Loucy (cell line): Measurements from ENCODE around the gene PTPRO.

Experiments
- H2AFZ ChIP-seq: fragments of 200-600 bp; sonication (generic); 2 replicates; pipeline ENCODE4 v1.6.0; 2016; ENCODE audit warnings: antibody characterized with exemption, mild to moderate bottlenecking, low read length, moderate library complexity
- H3F3A ChIP-seq: fragments of 200-600 bp; 2 replicates; pipeline ENCODE4 v1.6.0; 2016; ENCODE audit warnings: antibody characterized with exemption, low read depth, mild to moderate bottlenecking
- H3K27me3 ChIP-seq: fragments of 200-600 bp; sonication (generic); 2 replicates; pipeline ENCODE4 v1.6.1; 2014; ENCODE audit warnings: low read length, mild to moderate bottlenecking; ENCODE audit not compliant: insufficient read depth, poor library complexity, severe bottlenecking
- H3K36me3 ChIP-seq: fragments of 200-600 bp; sonication (generic); 2 replicates; pipeline ENCODE4 v1.6.1; 2016; ENCODE audit warnings: low read length; ENCODE audit not compliant: insufficient read depth
- H3K4me1 ChIP-seq: fragments of 200-600 bp; sonication (generic); 2 replicates; pipeline ENCODE4 v1.5.1; 2014; ENCODE audit warnings: low read length, mild to moderate bottlenecking; ENCODE audit not compliant: insufficient read depth, poor library complexity, severe bottlenecking
- H3K4me2 ChIP-seq: fragments of 200-600 bp; sonication (generic); 2 replicates; pipeline ENCODE4 v1.6.0; 2014; ENCODE audit warnings: antibody characterized with exemption, low read length, low read depth, mild to moderate bottlenecking; ENCODE audit not compliant: poor library complexity, severe bottlenecking
- H3K4me3 ChIP-seq: fragments of 200-600 bp; sonication (generic); 2 replicates; pipeline ENCODE4 v1.5.1; 2014; ENCODE audit warnings: low read length, mild to moderate bottlenecking, mixed read lengths; ENCODE audit not compliant: poor library complexity, severe bottlenecking
- H3K79me2 ChIP-seq: fragments of 200-600 bp; sonication (generic); 2 replicates; pipeline ENCODE4 v1.6.1; 2014; ENCODE audit warnings: low read length; ENCODE audit not compliant: insufficient read depth
- H3K9ac ChIP-seq: fragments of 200-600 bp; sonication (generic); 2 replicates; pipeline ENCODE4 v1.6.0; 2014; ENCODE audit warnings: mild to moderate bottlenecking, low read depth, low read length, moderate library complexity; ENCODE audit not compliant: poor library complexity, severe bottlenecking
- H3K9me2 ChIP-seq: fragments of 200-600 bp; sonication (generic); replicated peaks from 2 replicates; pipeline ENCODE4 v1.6.1; 2016; ENCODE audit warnings: low read depth, low read length, mixed read lengths
- H3K9me3 ChIP-seq: fragments of 200-600 bp; sonication (generic); 2 replicates; pipeline ENCODE4 v1.6.1; 2014; ENCODE audit warnings: mild to moderate bottlenecking, antibody characterized with exemption, low read length, low read depth; ENCODE audit not compliant: insufficient read depth
- H4K20me1 ChIP-seq: fragments of 200-600 bp; sonication (generic); 2 replicates; pipeline ENCODE4 v1.6.0; 2014; ENCODE audit warnings: antibody characterized with exemption, low read length, mild to moderate bottlenecking; ENCODE audit not compliant: insufficient read depth, poor library complexity, severe bottlenecking
- EZH2phosphoT487 ChIP-seq: fragments of 200-600 bp; IDR thresholded peaks from 2 replicates; pipeline ENCODE4 v1.6.1; 2018; ENCODE audit warnings: antibody characterized with exemption, mild to moderate bottlenecking, moderate library complexity, borderline replicate concordance
- TF ChIP-seq, protein P1 (sequence below): fragments of 200-600 bp; sonication (generic); conservative IDR thresholded peaks from 2 replicates; pipeline ENCODE4 v1.5.1; 2014; ENCODE audit warnings: mild to moderate bottlenecking, antibody characterized with exemption, low read length

The PTPRO gene

DNA sequence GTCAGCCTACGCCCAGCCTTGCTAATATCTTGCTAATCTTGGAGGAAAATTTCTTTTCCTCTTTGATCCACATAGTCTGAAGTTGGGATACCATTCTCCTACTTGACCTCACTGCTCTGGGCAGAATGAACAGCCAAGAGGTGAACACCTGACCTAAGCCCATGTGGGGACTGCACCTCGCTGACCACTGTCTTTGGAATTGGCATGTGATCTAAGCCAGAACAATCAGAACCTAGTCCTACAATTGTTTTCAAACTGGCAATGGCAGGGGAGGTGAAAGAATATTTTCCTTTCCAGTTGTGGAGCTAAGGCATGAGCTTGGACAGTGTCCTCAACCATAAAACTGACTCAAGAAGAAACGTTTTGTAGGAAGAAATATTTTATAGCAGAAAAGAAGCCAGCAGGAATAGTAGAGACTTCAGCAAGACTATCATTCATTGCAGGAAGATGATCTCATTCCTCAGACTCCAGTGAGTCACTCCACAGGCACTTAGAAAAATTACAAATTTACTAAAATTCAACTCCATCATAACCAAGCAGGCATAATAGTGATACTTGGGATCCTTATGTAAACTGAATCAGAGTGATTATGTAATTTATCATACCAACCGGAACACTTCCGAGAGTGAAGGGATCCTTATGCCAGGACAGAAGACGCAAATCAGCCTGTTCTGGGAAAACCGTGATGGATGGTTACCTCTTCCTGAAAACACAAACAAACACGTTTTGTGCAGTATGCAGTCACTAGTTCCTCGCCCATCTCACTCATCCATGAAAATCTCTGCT lies 14.7 kb downstream of the PTPRO start:
- H3K9ac ChIP-seq, result no peak overlapping the region
- H3K4me3 ChIP-seq, result no peak overlapping the region
- no peaks in the 10 kb centered on the region for H3K4me1 ChIP-seq
- TF ChIP-seq EZH2phosphoT487, result no peak
- TF ChIP-seq, protein P1, sequence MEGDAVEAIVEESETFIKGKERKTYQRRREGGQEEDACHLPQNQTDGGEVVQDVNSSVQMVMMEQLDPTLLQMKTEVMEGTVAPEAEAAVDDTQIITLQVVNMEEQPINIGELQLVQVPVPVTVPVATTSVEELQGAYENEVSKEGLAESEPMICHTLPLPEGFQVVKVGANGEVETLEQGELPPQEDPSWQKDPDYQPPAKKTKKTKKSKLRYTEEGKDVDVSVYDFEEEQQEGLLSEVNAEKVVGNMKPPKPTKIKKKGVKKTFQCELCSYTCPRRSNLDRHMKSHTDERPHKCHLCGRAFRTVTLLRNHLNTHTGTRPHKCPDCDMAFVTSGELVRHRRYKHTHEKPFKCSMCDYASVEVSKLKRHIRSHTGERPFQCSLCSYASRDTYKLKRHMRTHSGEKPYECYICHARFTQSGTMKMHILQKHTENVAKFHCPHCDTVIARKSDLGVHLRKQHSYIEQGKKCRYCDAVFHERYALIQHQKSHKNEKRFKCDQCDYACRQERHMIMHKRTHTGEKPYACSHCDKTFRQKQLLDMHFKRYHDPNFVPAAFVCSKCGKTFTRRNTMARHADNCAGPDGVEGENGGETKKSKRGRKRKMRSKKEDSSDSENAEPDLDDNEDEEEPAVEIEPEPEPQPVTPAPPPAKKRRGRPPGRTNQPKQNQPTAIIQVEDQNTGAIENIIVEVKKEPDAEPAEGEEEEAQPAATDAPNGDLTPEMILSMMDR, result no peak
- H3K27me3 ChIP-seq, result no peaks in the 10 kb centered on the region
- H3K9me2 ChIP-seq, result no peaks in the 10 kb centered on the region
- H3K36me3 ChIP-seq, result no peaks in the 10 kb centered on the region
- no peaks in the 10 kb centered on the region for H3F3A ChIP-seq
- no peak overlapping the region for H2AFZ ChIP-seq
- H3K9me3 ChIP-seq, result no peaks in the 10 kb centered on the region
- no peaks in the 10 kb centered on the region for H4K20me1 ChIP-seq
- no peak overlapping the region for H3K4me2 ChIP-seq
- no peaks in the 10 kb centered on the region for H3K79me2 ChIP-seq

DNA sequence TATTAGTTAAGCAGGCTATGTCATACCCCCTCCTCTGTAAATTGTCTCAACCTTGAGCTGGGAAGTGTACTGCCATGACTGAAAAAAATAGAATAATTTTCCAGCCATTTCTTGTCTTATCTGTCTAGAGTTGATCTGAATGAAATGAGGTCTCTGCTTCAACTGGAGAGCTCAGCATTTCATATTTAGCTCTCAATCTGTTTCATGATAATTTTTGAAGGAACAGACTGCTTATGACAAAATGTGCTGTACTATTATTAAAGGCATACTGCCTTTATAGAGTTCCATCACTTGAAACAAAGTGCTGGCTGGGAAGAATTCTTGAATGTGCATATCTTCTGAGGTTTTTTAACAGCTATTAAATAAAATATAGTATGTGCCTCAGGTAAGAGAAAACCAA lies 19.1 kb downstream of the PTPRO start:
- no peak overlapping the region for H3K4me2 ChIP-seq
- H3K4me3 ChIP-seq, result no peak overlapping the region
- H3K79me2 ChIP-seq, result no peaks in the 10 kb centered on the region
- no peak for TF ChIP-seq EZH2phosphoT487
- TF ChIP-seq, protein P1, result no peak
- H4K20me1 ChIP-seq, result no peaks in the 10 kb centered on the region
- H3F3A ChIP-seq, result no peaks in the 10 kb centered on the region
- no peaks in the 10 kb centered on the region for H3K9me2 ChIP-seq
- H3K9ac ChIP-seq, result no peak overlapping the region
- H3K9me3 ChIP-seq, result no peaks in the 10 kb centered on the region
- H3K27me3 ChIP-seq, result no peaks in the 10 kb centered on the region
- H3K4me1 ChIP-seq, result no peaks in the 10 kb centered on the region
- no peak overlapping the region for H2AFZ ChIP-seq
- no peaks in the 10 kb centered on the region for H3K36me3 ChIP-seq

DNA sequence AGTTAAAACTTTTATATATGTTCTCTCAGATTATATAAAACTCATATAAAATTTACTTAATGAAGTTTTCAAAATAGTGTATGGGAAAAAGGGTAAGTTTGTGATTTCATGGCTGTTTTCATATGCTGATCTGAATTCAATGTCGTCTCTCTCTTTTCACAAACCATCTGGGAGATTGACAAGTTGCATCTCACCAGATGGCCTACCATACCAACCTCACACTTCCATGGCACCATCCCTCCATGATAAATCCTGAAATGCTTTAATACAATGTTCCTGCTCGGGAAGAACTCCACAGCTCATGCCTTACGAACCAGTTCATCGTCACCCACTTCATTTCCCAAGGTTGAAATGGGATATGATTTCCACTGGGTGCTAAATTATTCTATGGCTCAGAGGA lies 22.3 kb downstream of the PTPRO start:
- no peak overlapping the region for H3K4me2 ChIP-seq
- H3K9me2 ChIP-seq, result no peaks in the 10 kb centered on the region
- no peak overlapping the region for H3K9ac ChIP-seq
- no peaks in the 10 kb centered on the region for H3K9me3 ChIP-seq
- H3K4me3 ChIP-seq, result no peak overlapping the region
- H3K27me3 ChIP-seq, result no peaks in the 10 kb centered on the region
- TF ChIP-seq EZH2phosphoT487, result no peak
- TF ChIP-seq, protein P1, result no peak
- no peak overlapping the region for H2AFZ ChIP-seq
- no peaks in the 10 kb centered on the region for H3K4me1 ChIP-seq
- no peaks in the 10 kb centered on the region for H3K79me2 ChIP-seq
- no peaks in the 10 kb centered on the region for H3F3A ChIP-seq
- no peaks in the 10 kb centered on the region for H3K36me3 ChIP-seq
- H4K20me1 ChIP-seq, result no peaks in the 10 kb centered on the region
